ENCODE data around the gene LRCH4. TPM values are rescaled to one million over a fixed set of nuclear protein-coding genes. Genes with fewer than 3 reads are reported as not detected.
A peak's percentile ranks its signal among the peaks of the same experiment; 100 is the strongest.

The LRCH4 gene
- total RNA-seq, 3 donors from 2014 or later (not counting 1 experiment from before 2014, with no cell fraction given), result 282 to 296 (median 289) TPM

DNA sequence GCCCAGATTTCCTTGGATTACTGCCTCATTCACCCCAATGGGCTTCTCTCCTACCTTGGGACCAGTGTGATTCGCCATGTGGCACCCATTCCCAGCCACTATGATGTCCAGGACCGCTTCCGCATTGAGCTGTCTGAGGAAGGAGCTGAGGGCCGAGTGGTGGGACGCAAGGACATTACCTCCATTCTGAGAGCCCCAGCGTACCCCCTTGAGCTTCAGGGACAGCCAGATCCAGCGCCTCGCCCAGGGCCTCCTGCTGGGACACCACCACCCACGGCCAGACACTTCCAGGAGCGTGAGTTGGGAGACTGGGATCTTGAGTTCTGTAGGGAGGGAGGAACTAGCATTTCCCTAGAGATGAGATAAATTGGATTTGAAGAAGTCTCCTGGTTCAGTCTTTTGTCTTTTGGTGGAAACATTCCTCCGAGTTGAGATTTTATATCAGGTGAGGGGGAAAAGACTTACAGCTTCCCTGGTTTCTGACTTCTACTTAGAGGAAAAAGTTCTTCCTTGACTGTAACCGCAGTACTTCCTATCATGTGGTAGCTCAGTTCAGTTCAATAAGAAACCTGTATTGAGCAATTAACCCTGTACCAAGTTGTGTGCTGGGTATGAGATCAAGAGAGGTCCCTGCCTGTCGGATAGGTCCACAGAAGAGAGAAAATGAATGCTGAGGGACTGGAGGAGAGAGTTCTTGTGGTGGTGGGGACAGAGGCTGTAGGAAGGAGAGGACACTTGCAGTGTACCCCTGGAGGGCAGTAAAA, 27.7 kb upstream of the LRCH4 start:
- ATAC-seq (no peak), DNase-seq (peak in 1 of 2 donors; percentile 42)
- Mint-ChIP-seq H3K4me3 (peak overlapping the region; percentile 72), H3K27ac (peak overlapping the region in 1 of 2 donors; percentile 38), H3K4me1 (peaks cover 16 to 27% of the 10 kb centered on the region in 2 donors), H3K9me3 (no peaks in the 10 kb centered on the region), H3K36me3 (no peaks in the 10 kb centered on the region), H3K27me3 (ENCODE audit: low read depth in 2 of 2) (no peaks in the 10 kb centered on the region)
- peaks cover 23% of the 10 kb centered on the region for H3K4me1 ChIP-seq (ENCODE audit: control insufficient read depth, insufficient read depth, low read length)
- H3K36me3 ChIP-seq (ENCODE audit: control insufficient read depth, insufficient read depth, low read length), result peaks cover 3% of the 10 kb centered on the region
- no peaks in the 10 kb centered on the region for H3K9me3 ChIP-seq (ENCODE audit: control insufficient read depth, insufficient read depth, low read length)
- no peaks in the 10 kb centered on the region for H3K27me3 ChIP-seq (ENCODE audit: control insufficient read depth, insufficient read depth, low read length)
- TF ChIP-seq, protein P1, sequence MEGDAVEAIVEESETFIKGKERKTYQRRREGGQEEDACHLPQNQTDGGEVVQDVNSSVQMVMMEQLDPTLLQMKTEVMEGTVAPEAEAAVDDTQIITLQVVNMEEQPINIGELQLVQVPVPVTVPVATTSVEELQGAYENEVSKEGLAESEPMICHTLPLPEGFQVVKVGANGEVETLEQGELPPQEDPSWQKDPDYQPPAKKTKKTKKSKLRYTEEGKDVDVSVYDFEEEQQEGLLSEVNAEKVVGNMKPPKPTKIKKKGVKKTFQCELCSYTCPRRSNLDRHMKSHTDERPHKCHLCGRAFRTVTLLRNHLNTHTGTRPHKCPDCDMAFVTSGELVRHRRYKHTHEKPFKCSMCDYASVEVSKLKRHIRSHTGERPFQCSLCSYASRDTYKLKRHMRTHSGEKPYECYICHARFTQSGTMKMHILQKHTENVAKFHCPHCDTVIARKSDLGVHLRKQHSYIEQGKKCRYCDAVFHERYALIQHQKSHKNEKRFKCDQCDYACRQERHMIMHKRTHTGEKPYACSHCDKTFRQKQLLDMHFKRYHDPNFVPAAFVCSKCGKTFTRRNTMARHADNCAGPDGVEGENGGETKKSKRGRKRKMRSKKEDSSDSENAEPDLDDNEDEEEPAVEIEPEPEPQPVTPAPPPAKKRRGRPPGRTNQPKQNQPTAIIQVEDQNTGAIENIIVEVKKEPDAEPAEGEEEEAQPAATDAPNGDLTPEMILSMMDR (IDR thresholded peaks at IDR 0.05), result no peak
- H3K27ac ChIP-seq (ENCODE audit: low read length), result no peak overlapping the region
- no peak overlapping the region for H3K4me3 ChIP-seq (ENCODE audit: low read length)
- WGBS (ENCODE audit: insufficient coverage), result 85% methylated on average over 13 of the region's 13 CpGs
- intact Hi-C loops (cut with micrococcal nuclease), result loop anchor here (2.0 kb wide), 1 partner anchor 13 kb away; no protein-coding TSS in a partner anchor

DNA sequence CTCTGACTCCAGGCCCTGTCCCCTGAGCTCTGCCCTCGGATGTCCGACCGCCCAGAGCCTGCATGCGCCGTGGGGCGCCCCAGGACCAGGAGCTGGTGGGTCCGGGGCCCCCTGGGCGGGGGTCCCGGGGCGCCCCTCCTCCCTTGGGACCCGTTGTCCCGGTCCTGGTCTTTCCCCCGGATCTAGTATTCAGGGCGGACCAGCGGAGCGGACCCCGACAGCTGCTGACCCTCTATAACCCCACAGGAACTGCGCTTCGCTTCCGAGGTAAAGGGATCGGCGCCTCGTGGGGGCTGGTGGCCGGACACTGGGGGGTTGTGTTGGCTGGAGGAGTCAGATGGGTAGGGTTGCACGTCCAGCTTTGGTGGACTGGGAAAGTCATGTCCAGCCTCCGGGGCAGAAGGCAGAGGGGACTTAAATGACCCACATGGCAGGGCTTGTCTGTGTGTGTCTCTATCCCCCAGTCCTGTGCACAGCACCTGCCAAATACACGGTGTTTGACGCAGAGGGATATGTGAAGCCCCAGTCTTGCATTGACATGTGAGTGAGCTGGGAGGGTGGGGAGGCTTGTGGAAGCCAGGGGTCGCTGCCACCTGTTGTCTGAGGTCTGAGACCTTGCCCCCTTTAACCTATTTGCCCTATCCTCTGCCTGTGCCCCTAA, 26.9 kb upstream of the LRCH4 start:
- no peaks in the 10 kb centered on the region for H3K9me3 Mint-ChIP-seq
- H3K4me3 Mint-ChIP-seq, result peak overlapping the region; percentile 72
- H3K36me3 Mint-ChIP-seq, result no peaks in the 10 kb centered on the region
- ATAC-seq, result no peak
- Histone ChIP-seq H3K4me1 (ENCODE audit: control insufficient read depth, insufficient read depth, low read length) (peaks cover 23% of the 10 kb centered on the region), H3K27me3 (ENCODE audit: control insufficient read depth, insufficient read depth, low read length) (no peaks in the 10 kb centered on the region), H3K4me3 (ENCODE audit: low read length) (peak overlapping the region; percentile 91), H3K9me3 (ENCODE audit: control insufficient read depth, insufficient read depth, low read length) (no peaks in the 10 kb centered on the region), H3K27ac (ENCODE audit: low read length) (peak overlapping the region; percentile 91), H3K36me3 (ENCODE audit: control insufficient read depth, insufficient read depth, low read length) (peaks cover 3% of the 10 kb centered on the region)
- H3K27ac Mint-ChIP-seq, result peak overlapping the region; percentile 99
- TF ChIP-seq, protein P1 (IDR thresholded peaks at IDR 0.05), result no peak
- 3% methylated on average over 26 of the region's 29 CpGs for whole genome bisulfite sequencing (ENCODE audit: insufficient coverage)
- peaks cover 16 to 27% of the 10 kb centered on the region in 2 donors for H3K4me1 Mint-ChIP-seq
- no peaks in the 10 kb centered on the region for H3K27me3 Mint-ChIP-seq (ENCODE audit: low read depth in 2 of 2)
- DNase-seq, result peak in 1 of 2 donors; percentile 69
- intact Hi-C loops (cut with micrococcal nuclease), result loop anchor here (1.0 to 2.0 kb wide), 4 partner anchors 9 to 60 kb away; partner anchors contain the start of genes FBXO24, GNB2 and LRCH4

DNA sequence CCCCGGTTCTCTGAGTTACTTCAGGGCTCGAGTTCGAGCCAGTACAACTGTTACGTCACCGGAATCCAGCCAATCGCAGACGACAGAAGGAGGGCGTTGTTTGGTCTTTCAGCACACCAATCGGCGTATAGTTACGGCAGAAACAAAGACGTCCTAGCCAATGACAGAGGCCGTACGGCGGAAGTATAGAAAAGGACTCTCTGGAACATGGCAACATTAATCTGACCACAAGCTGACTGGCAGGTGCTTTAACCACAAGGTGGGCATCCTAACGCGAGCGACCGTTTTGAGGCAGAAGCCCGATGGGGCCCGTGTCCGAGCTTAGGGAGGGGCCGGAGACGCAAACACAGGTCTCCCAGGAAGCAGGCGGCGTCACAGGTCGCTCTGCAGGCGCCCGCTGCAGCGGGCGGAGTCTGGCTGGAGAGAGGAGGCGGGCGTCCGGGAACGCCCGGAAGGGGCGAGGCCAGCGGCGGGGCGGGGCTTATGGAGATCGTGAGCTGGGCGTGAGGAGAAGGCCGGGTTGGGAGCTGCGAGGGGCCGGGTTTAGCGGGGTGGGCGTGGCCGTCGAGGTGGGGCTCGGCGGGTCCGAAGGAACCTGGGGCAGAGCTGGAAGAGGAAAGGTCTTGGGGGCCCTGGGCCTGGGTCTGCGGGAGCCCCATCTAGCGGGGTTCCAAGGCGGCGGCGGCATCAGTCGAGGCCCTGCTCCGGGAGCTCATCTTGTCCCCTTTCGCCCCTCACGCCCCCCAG, 26.2 kb upstream of the LRCH4 start, which contains the start of gene MOSPD3:
MOSPD3 (plus strand) TSS at position 558 of the 747 bp plus-strand sequence. CDS start 252 bp downstream, outside the sequence.
- intact Hi-C loops (cut with micrococcal nuclease), result loop anchor here (1.0 to 2.0 kb wide), 4 partner anchors 8 to 61 kb away; partner anchors contain the start of genes FBXO24, GNB2 and LRCH4
- WGBS (ENCODE audit: insufficient coverage), result under 1% methylated on average over 61 of the region's 61 CpGs
- Mint-ChIP-seq H3K27me3 (ENCODE audit: low read depth in 2 of 2) (no peaks in the 10 kb centered on the region), H3K27ac (peak within 1 kb of the TSS; percentile 99), H3K9me3 (no peaks in the 10 kb centered on the region), H3K36me3 (no peaks in the 10 kb centered on the region), H3K4me1 (peaks cover 16 to 27% of the 10 kb centered on the region in 2 donors), H3K4me3 (peak within 1 kb of the TSS; percentile 99)
- TF ChIP-seq, protein P1 (IDR thresholded peaks at IDR 0.05), result no peak
- Histone ChIP-seq H3K9me3 (ENCODE audit: control insufficient read depth, insufficient read depth, low read length) (no peaks in the 10 kb centered on the region), H3K4me3 (ENCODE audit: low read length) (peak within 1 kb of the TSS; percentile 91), H3K27ac (ENCODE audit: low read length) (peak within 1 kb of the TSS; percentile 91), H3K4me1 (ENCODE audit: control insufficient read depth, insufficient read depth, low read length) (peaks cover 23% of the 10 kb centered on the region), H3K27me3 (ENCODE audit: control insufficient read depth, insufficient read depth, low read length) (no peaks in the 10 kb centered on the region), H3K36me3 (ENCODE audit: control insufficient read depth, insufficient read depth, low read length) (peaks cover 3% of the 10 kb centered on the region)
- ATAC-seq, result peak; percentile 91 to 97 (median 91)
- DNase-seq, result peak; percentile 98 to 99
